Activated CD8-positive, alpha-beta memory T cell treated with anti-CD3 and anti-CD28 coated beads for 1 hour (primary cell): ENCODE data around the gene MRPL51.

Experiments
- DNase-seq, 2 donors: peaks; one replicate each; pipeline ENCODE4 v3.0.0-alpha.2; 2020; ENCODE audit warnings: low read depth in 1 of 2; ENCODE audit errors: extremely low read depth in 1 of 2

The MRPL51 gene

DNA sequence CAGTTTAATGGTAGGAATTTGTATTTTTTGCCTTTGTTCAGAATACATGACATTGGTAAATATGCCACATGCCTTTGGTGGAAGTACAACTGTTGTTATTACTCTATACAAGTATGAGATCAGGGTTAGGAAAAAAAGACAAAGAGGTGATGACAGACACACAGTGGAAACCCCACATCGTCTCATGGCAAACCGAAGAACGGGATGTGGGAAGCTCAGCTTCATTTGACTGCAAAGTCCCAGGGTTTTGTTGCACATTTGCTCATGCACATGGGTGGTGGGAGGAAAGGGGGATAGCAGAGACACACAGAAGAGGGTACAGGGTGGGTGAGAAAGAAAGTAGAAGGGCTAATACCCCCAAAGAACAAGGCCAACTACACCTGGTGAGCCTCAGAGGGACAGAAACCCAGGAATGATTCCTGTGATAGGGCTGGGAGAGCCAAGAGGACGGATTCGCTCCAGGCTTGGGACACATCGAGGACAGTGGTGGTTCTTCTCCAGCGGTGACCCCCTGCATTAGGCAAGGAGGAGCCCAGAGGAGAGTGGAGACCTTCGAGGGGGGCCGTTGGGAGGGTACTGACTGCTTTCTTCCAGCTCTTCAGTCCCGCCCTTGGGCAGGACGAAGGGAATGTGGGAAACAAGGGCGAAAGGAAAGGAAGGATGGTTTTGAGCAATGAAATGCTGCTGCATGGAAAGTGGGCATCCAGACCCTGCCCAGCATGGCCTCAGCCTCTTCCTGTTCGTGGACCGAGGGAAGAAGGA lies 30.6 kb downstream of the MRPL51 start:
- DNase-seq, result no peak

DNA sequence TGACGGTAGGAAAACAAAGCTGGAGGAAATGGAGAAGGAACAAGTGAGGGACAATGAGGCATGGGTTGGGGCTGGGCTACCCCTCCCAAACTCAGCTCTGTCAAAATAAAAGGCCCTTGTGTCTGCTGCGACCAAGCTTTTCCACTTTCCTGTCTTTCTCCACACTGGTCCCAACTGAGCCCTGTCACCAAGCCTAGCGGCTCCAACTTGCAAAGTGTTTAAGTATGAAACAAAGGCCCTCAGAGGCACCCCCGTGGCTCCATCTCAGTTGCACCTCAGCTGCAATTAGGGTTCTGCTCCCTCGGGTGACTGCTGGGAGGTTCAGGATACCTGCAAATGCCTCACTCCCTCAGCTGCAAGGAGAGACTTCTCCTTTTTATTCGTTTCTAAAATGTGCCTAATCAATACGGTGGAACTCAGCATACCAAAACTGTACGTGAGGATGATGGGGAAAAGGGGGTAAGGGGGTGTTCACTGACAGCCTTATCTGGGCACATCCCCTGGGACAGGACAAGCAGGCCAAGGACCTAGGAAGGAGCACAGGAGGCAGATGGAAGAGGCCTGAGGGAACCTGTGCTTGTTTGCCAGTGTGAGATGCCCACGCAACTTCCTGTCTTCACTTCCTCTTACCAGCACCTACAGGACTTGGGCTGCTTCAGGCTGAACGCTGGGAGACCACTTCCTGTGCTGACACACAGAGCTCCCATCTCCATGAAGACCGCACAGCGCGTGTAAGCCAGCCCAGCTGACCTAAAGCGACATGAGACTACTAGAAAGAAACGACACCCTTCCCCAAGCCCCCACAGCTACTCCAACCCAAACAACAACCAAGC lies 31.4 kb downstream of the MRPL51 start:
- peak; percentile 65 for DNase-seq

DNA sequence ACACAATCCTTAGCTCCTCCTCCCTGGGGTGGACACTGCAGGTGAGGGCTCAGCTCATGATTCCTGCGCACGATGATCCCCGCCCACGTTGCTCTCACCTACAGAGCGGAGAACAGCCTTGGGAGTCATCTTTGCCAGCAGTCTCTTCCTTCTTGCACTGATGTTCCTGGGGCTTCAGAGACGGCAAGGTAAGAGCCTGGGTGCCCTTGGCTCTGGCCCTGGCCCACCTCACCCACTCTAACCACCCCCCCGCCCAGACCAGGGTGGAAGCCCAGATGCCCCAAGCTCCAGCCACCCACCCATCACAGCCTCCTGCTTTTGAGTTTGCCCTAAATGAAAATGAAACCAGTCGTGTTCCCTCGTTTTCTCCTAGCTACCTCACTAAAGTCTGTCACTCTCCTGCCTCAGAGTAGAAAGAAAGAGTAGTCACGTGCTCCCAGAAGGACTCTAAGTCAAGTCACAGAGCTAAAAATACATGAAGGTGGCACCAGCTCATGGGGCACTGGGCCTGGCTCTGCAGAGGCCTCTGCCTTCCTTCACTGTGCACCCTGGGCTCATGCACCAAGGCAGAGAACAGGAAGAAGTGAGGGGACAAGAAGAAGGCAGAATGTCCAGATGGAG lies 32.2 kb downstream of the MRPL51 start:
- no peak for DNase-seq

DNA sequence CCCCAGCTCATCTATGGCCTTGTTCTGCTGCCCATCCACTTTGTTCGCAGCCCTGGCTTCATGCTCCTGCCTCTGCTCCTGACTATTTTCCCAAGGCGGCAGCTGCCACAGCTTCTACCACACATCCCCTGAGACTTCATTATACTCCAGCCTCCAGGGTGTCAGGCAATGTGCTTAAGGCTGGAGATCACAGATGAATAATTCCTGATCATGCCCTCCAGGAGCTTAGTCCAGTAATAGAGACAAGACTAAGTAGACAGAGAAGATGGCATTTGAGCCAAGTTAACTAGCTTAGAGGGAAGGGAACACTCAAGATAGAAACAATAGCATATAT lies 34.1 kb downstream of the MRPL51 start:
- no peak for DNase-seq

DNA sequence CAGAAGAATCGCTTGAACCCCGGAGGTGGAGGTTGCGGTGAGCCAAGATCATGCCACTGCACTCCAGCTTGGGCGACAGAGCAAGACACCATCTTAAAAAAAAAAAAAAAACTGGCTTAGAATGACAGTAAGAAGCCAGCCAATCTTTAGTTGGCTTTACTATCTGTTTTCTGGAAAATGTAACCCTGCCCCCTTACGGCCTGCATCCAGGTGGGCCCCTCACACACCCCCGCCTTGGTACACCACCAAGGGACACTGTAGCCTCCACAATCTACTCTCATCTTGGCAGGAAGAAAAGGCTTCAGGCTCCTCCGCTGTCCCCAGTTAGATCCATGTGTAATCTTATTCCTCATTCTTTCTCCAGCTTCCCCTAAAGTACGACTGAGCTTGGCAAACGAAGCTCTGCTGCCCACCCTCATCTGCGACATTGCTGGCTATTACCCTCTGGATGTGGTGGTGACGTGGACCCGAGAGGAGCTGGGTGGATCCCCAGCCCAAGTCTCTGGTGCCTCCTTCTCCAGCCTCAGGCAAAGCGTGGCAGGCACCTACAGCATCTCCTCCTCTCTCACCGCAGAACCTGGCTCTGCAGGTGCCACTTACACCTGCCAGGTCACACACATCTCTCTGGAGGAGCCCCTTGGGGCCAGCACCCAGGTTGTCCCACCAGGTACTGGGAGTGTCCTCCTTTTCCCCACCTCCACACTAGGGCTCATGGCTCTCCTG lies 34.6 kb downstream of the MRPL51 start:
- DNase-seq, result no peak

DNA sequence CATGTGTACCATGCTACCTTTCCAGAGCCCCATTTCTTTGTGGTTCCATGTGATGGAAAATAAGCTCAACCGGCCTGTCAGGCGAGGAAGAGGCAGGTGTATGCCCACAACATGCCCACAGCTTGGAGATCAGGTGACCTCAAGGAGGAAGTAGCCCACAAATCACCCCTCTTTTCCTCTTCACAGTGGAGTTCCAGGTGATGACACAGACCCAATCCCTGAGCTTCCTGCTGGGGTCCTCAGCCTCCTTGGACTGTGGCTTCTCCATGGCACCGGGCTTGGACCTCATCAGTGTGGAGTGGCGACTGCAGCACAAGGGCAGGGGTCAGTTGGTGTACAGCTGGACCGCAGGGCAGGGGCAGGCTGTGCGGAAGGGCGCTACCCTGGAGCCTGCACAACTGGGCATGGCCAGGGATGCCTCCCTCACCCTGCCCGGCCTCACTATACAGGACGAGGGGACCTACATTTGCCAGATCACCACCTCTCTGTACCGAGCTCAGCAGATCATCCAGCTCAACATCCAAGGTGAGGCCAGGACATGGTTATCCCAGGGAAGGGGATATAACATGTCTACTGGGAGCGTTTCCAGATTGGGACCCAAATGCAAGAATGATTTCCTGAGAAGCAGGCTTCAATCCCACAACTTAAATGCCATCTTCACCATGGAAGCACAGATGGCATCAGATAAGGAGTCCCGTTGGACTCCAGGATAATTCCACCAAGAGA lies 35.7 kb downstream of the MRPL51 start:
- no peak for DNase-seq

DNA sequence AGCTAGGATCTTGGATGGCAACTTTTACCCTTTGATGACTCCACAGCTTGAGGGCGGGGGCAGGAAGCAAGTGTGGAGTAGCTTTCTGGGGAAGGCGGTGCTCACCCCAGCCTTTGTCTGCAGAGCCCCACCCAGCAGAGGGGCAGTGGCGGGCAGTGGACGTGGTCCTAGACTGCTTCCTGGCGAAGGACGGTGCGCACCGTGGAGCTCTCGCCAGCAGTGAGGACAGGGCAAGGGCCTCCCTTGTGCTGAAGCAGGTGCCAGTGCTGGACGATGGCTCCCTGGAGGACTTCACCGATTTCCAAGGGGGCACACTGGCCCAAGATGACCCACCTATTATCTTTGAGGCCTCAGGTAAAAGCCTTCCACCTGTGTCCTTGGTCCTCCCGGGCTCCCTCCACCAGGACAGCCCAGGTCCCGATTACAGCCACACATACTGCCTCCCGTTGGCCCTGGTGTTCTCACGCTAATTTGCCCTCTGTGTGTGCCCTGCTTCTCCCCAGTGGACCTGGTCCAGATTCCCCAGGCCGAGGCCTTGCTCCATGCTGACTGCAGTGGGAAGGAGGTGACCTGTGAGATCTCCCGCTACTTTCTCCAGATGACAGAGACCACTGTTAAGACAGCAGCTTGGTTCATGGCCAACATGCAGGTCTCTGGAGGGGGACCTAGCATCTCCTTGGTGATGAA lies 40.0 kb downstream of the MRPL51 start:
- no peak for DNase-seq

DNA sequence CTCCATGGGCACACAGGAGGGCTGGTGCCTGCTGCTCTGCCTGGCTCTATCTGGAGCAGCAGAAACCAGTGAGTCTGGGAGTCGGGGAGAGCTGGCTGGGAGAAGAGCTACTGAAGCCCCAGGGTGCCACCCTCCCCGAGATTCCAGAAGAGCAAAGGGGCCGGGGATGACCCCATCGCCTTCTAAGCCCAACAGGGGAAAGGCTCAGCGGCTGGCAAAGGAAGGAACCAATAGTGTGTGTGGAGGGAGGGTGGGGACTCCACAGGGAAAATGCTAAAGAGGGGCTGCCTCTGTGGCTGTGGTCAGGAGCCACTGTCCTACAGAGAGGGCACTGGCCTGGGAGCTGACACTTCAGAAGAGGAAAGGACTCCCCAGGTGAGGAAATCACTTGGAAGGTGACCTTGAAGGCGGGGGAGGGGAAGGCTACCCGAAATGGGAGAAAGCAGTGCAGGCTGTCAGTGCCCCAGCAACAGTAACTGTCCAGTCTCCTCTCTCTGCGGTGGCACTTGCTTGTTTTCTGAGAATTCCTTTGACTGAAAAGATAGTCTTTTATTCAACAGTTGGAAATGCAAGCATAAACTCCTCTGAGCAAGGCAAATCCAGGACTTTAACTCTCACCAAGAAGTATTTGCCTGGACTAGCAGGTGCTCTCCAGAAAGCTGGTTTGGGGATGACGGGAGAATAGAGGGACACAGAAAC lies 40.7 kb downstream of the MRPL51 start:
- no peak for DNase-seq

DNA sequence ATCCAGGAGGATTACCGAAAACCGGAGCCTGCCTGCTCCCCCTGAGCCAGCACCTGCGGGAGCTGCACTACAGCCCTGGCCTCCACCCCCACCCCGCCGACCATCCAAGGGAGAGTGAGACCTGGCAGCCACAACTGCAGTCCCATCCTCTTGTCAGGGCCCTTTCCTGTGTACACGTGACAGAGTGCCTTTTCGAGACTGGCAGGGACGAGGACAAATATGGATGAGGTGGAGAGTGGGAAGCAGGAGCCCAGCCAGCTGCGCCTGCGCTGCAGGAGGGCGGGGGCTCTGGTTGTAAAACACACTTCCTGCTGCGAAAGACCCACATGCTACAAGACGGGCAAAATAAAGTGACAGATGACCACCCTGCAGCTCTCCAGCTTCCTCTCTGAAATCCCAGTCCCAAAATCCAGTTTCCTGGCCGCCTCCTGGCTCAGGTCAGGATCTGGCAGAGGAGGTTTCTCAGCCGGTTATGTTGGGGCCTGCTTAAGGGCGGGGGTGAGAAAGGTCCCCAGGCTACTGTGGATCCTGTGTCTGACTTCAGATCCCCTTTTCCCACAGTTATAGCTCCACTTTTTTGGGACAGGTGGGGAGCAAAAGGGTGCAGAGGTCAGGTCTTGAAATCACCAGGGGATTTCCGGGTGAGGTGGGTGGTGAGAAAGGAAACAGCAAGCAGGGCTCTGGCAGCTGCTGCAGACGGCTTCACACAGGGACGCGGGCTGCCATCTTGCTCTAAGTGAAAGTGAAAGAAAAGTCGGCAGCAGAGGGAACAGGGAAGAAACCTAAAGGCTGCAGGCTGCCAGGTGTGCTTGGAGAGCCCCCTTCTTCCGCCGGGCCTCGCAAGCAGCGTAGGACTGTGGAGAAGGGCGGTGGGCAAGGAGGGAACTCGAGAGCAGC lies 41.5 kb downstream of the MRPL51 start, which contains the start of gene TAPBPL:
TSS of gene TAPBPL (plus strand) at position 695 of the 897 bp plus-strand sequence. CDS start 207 bp downstream, outside the sequence.
- peak in 1 of 2 donors; percentile 58 for DNase-seq

DNA sequence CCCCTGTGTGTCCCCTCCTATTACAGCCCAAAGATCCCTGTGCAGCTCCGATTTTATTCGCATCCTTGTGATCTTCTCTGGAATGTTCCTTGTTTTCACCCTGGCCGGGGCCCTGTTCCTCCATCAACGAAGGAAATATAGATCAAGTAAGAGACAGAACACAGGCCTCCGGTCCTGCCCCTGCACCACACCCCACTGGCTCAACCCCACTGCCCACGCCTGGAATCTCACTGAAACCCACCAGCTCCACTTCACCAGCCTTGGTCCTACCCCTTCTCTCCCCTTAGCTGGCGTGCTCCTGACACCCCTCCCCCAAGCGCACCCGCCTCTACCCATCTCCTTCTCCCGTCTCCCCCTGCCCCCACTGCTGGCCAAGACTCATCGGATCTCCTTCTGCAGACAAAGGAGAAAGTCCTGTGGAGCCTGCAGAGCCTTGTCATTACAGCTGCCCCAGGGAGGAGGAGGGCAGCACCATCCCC lies 42.2 kb downstream of the MRPL51 start:
- DNase-seq, result no peak

DNA sequence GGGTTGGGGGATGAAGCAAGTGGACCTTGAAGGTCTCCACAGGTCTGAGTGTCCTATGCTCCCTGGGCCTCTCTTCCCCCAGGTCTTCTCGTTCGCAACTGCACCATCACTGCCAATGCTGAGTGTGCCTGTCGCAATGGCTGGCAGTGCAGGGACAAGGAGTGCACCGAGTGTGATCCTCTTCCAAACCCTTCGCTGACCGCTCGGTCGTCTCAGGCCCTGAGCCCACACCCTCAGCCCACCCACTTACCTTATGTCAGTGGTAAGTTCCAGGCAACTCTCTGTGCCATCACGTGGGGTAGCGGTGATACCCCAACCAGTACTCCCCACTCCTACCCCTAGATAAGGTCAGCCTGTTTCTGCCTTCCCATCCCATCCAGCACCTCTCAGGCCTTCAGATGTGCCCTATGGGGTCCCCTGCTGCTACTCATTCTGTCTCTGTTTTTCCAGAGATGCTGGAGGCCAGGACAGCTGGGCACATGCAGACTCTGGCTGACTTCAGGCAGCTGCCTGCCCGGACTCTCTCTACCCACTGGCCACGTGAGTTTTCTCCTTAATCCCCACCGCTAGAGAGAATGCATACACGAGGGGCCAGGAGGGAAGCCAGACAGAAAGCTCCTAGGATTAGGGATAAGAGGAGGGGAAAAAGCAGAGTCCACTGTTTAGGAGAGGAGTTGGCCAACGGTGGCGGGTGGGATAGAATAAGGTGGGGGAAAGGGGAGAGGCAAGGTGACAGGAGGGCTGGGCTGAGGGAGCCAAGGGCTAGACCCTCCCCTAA lies 42.8 kb downstream of the MRPL51 start:
- DNase-seq, result no peak

DNA sequence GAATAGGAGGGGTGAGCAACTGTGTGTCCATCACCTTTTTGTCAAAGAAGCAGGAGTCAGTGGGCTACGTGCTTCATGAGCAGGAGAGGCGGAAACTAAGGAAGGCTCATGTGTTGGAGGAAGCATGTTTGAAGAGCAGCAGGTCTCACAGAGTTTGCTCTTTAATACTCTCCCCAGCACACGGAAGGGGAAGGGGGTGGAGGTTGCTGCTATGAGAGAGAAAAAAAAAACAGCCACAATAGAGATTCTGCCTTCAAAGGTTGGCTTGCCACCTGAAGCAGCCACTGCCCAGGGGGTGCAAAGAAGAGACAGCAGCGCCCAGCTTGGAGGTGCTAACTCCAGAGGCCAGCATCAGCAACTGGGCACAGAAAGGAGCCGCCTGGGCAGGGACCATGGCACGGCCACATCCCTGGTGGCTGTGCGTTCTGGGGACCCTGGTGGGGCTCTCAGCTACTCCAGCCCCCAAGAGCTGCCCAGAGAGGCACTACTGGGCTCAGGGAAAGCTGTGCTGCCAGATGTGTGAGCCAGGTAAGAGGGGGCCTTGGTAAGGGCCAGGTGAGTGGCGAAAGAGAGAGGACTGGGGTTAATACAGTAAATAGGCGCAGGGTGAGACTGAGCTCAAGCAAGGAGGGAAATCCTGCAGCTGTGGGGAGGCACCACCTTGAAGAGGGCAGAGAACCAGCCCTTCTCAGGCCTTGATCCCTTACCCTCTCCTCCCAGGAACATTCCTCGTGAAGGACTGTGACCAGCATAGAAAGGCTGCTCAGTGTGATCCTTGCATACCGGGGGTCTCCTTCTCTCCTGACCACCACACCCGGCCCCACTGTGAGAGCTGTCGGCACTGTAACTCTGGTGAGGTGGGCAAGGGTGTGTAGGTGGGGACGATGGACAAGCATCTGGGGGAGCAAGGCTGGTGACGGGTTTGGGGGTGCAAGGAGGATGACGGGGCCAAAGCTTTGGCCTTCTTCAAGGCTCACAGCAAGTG lies 48.1 kb downstream of the MRPL51 start, which contains the start of gene CD27:
TSS of gene CD27 (plus strand) at position 252 of the 985 bp plus-strand sequence. CDS start at position 393, 141 bp downstream.
- no peak for DNase-seq

DNA sequence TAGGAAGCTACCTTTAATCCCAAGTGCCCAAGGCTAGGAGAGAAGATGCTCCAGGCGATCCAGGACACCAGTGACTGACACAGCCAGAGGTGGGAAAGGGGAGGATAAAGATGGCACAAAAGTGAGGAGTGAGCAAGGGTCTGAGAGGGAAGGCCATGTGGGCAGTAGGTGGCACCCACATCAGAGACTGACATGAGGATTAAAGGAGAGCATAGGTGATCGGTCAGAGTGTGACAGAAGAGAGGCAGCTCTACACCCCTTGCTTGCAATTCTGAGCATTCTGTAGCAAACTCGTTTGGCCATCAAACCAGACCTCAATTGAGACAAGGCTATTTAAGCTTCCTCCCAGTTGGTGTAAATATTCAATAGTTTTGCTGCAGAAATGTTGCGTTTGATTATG lies 49.0 kb downstream of the MRPL51 start:
- no peak for DNase-seq

DNA sequence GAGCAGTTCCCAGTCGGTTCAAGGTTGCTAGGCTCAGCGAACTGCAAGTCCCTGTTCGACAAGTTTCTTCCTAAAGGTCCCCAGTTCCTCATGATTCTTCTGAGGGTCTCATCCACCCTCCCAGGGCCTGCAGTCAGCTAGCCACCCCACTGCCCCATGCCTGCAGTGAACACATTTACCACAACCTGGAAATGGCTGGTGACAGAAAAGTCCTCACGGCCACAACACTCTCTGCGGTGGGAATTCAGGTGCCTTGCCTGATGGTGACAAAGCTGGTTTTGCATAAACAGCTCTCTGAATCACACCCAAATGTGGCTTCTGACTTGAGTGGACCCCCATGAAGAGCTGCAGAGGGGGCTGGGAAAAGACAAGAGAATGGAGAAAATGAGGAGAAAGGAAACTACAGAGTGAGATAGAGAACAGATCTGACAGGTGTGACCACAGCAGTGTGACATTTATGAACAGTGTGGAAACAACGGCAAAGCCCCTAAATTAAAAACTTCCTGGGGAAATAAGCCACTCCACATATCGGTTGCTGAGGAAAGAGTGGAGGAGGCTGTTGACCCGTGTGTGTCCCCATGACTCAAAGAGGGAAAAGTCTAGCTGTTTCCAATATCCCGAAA lies 49.6 kb downstream of the MRPL51 start:
- no peak for DNase-seq

DNA sequence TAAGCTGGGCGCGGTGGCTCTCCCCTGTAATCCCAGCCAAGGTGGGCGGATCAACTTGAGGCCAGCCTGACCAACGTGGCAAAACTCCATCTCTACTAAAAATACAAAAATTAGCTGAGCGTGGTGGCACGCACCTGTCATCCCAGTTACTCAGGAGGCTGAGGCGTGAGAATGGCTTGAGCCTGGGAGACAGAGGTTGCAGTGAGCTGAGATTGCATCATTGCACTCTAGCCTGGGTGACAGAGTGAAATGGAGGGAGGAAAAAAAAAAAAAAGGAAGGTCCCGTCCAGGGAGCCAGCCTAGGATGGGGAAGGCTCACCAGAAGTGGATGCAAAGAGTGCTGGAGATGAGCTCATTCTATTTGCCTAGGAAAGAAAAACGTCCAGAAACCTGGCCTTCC lies 50.2 kb downstream of the MRPL51 start:
- no peak for DNase-seq
